HepG2 (cell line): ENCODE data around the gene TMBIM1. TPM values are rescaled to one million over a fixed set of nuclear protein-coding genes. Genes with fewer than 3 reads are reported as not detected.

Experiments
- ATF1 ChIP-seq: IDR thresholded peaks from 2 replicates; pipeline ENCODE4 v1.6.1; 2016; ENCODE audit warnings: mild to moderate bottlenecking, control low read depth
- DNMT3B ChIP-seq: conservative IDR thresholded peaks from 2 replicates; pipeline ENCODE4 v1.6.1; 2016; ENCODE audit warnings: missing biosample characterization, control low read depth
- ESRRA ChIP-seq: sonication (generic); formaldehyde crosslinking; IDR thresholded peaks from 2 replicates; pipeline ENCODE4 v1.5.1; 2020; ENCODE audit warnings: mild to moderate bottlenecking, low read depth, missing genetic modification reagents
- FOXK1 ChIP-seq: sonication (generic); formaldehyde crosslinking; IDR thresholded peaks from 2 replicates; pipeline ENCODE4 v1.4.0; 2020; ENCODE audit warnings: low read depth, missing genetic modification reagents, borderline replicate concordance
- HMG20A ChIP-seq: IDR thresholded peaks from 2 replicates; pipeline ENCODE4 v1.6.1; 2016; ENCODE audit warnings: borderline replicate concordance
- KDM5A ChIP-seq: fragments of 200-600 bp; sonication (generic); IDR thresholded peaks from 2 replicates; pipeline ENCODE4 v1.7.0; 2018; ENCODE audit warnings: antibody characterized with exemption, mild to moderate bottlenecking, low read length, borderline replicate concordance
- SAP130 ChIP-seq: IDR thresholded peaks from 2 replicates; pipeline ENCODE4 v1.6.1; 2016; ENCODE audit warnings: low read depth
- SOX6 ChIP-seq, 2 experiments: fragments of 450-650 bp in 1 of 2; sonication (generic) in 1 of 2; formaldehyde crosslinking in 1 of 2; IDR thresholded peaks; 2 replicates each; pipeline versions ENCODE4 v1.4.0 to v1.6.1; 2017 to 2020; ENCODE audit warnings: antibody characterized with exemption in 1 of 2, mild to moderate bottlenecking in 1 of 2, missing genetic modification reagents in 1 of 2
- TERF1 ChIP-seq: sonication (generic); formaldehyde crosslinking; IDR thresholded peaks from 2 replicates; pipeline ENCODE4 v1.8.0; 2022; ENCODE audit warnings: mild to moderate bottlenecking, missing genetic modification reagents, moderate library complexity
- ZBTB42 ChIP-seq: sonication (generic); formaldehyde crosslinking; IDR thresholded peaks from 2 replicates; pipeline ENCODE4 v1.5.0; 2020; ENCODE audit warnings: mild to moderate bottlenecking, missing genetic modification reagents
- ZFP90 ChIP-seq: sonication (generic); formaldehyde crosslinking; IDR thresholded peaks from 2 replicates; pipeline ENCODE4 v1.8.0; 2022; ENCODE audit warnings: missing genetic modification reagents, mild to moderate bottlenecking, inconsistent platforms, borderline replicate concordance
- ZFP91 ChIP-seq: sonication (generic); formaldehyde crosslinking; IDR thresholded peaks from 2 replicates; pipeline ENCODE4 v1.9.0; 2022; ENCODE audit warnings: missing genetic modification reagents, mild to moderate bottlenecking, borderline replicate concordance
- ZHX2 ChIP-seq, 2 experiments: sonication (generic) in 1 of 2; formaldehyde crosslinking in 1 of 2; IDR thresholded peaks; 2 replicates each; pipeline versions ENCODE4 v1.6.1 to v1.9.0; 2014 to 2022; ENCODE audit warnings: antibody characterized with exemption in 1 of 2, borderline replicate concordance in 1 of 2, inconsistent platforms in 1 of 2, low read depth in 1 of 2, missing genetic modification reagents in 1 of 2
- ZNF326 ChIP-seq: sonication (generic); formaldehyde crosslinking; IDR thresholded peaks from 2 replicates; pipeline ENCODE4 v1.4.0; 2020; ENCODE audit warnings: missing genetic modification reagents, borderline replicate concordance
- ZNF556 ChIP-seq: sonication (generic); formaldehyde crosslinking; IDR thresholded peaks from 2 replicates; pipeline ENCODE4 v1.4.0; 2020; ENCODE audit warnings: mild to moderate bottlenecking, missing genetic modification reagents, borderline replicate concordance
- ZNF660 ChIP-seq: sonication (generic); formaldehyde crosslinking; IDR thresholded peaks from 2 replicates; pipeline ENCODE4 v1.5.1; 2020; ENCODE audit warnings: mild to moderate bottlenecking, low read depth, missing genetic modification reagents, borderline replicate concordance
- ZUFSP ChIP-seq: sonication (generic); formaldehyde crosslinking; IDR thresholded peaks from 2 replicates; pipeline ENCODE4 v1.9.0; 2021; ENCODE audit warnings: missing genetic modification reagents, mild to moderate bottlenecking, borderline replicate concordance
- polyA plus RNA-seq, 8 experiments: library from polyadenylated mRNA; depleted of rRNA in 3 of 8; stranded (reverse) in 7 of 8; unstranded in 1 of 8; fragments of >200 nt; fragmentation: Illumina TruSeq in 4 of 8; extraction: Trizol in 4 of 8; gene quantifications; 2 replicates each; pipeline versions ENCODE4 v1.2.1 to v1.2.3, GENCODE V29; 2011 to 2016; ENCODE audit warnings: low read depth in 4 of 8, missing spikeins in 1 of 8, mixed read lengths in 1 of 8; ENCODE audit not compliant: insufficient read depth in 1 of 8
- total RNA-seq, 5 experiments: library from RNA; depleted of rRNA; stranded (reverse); fragments of >200 nt; fragmentation: Illumina TruSeq; extraction: Trizol; gene quantifications; 2 replicates each; pipeline ENCODE4 v1.2.3, GENCODE V29; 2016; ENCODE audit warnings: low read depth in 1 of 5

The TMBIM1 gene
- total and polyA plus RNA-seq, 2 of the 13 experiments (the other 11 are each of a cell fraction or from before 2014, with no cell fraction given), result 127 to 139 TPM

DNA sequence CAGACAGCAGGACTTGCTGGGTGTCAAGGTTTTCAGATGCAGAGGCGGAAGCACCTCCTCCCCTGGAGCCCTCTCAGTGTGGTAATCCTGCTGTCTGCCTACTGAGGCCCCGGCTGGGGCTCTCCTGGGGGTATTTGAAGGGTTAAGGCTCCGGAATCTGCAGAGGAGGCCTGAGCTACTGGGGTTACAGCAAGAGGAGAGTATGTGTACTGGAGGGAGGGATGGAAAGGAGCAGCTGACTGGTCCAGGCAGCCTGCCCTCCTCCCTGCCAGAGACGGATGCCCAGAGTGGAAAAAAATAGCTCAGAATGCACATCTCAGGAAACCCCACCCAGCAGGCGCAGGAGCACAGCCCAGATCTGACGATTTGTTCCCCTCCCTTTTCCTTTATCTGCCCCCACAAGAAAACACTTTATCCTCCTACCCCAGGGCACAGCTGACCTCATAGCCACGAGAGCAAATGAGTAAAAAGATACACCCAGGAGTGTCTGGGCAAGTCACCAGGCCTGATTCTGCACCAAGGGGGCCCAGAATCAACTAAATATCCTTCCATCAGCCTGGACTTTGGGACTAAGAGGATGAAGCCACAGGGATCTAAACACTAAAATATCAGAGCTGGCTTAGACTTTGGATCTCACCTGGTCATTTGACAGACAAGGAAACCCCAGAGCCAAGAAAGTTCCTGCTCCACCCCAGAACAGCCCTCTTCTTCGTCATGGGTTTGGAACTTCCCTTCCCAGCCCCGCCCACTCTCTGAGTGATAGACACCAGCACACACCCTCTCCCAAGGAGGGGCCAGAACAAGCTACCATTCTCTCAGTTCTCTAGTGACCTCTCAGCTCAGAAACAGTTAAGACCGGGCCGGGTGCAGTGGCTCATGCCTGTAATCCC lies 5.5 kb downstream of the TMBIM1 start (continued):
- TF ChIP-seq ZFP91, result peak; percentile 42; the same call in 1 of the 2 replicates
- TF ChIP-seq ZFP90, result no peak
- TF ChIP-seq ZUFSP, result no peak
- no peak for TF ChIP-seq SOX6 (IDR thresholded peaks at IDR 0.05)
- peak; percentile 26; the same call in 1 of the 2 replicates for TF ChIP-seq SOX6 (CRISPR knock-in tag; IDR thresholded peaks at IDR 0.05)
- no peak for TF ChIP-seq ZBTB42 (CRISPR knock-in tag)
- peak; percentile 61; the same call in 1 of the 2 replicates for TF ChIP-seq KDM5A
- TF ChIP-seq SAP130 (CRISPR knock-in tag), result peak; percentile 96
- no peak for TF ChIP-seq ZHX2 (IDR thresholded peaks at IDR 0.05; ENCODE audit: low read depth)
- TF ChIP-seq ZHX2 (CRISPR knock-in tag; IDR thresholded peaks at IDR 0.05; ENCODE audit: borderline replicate concordance), result no peak
- TF ChIP-seq HMG20A, result peak; percentile 25; the same call in 1 of the 2 replicates
- no peak for TF ChIP-seq FOXK1
- no peak for TF ChIP-seq ZNF660
- TF ChIP-seq ESRRA (CRISPR knock-in tag), result no peak
- TF ChIP-seq ATF1 (CRISPR knock-in tag), result no peak
- TF ChIP-seq ZNF326, result no peak
- no peak for TF ChIP-seq TERF1
- TF ChIP-seq DNMT3B, result no peak
- TF ChIP-seq ZNF556, result peak; percentile 17; the same call in 1 of the 2 replicates
